Measurements from ENCODE around the gene SULT2B1. TPM values are rescaled to one million over a fixed set of nuclear protein-coding genes. Genes with fewer than 3 reads are reported as not detected.

Gene SULT2B1
- total and polyA plus RNA-seq, 4 donors = 0.14 to 0.24 TPM; not detected in 2

DNA sequence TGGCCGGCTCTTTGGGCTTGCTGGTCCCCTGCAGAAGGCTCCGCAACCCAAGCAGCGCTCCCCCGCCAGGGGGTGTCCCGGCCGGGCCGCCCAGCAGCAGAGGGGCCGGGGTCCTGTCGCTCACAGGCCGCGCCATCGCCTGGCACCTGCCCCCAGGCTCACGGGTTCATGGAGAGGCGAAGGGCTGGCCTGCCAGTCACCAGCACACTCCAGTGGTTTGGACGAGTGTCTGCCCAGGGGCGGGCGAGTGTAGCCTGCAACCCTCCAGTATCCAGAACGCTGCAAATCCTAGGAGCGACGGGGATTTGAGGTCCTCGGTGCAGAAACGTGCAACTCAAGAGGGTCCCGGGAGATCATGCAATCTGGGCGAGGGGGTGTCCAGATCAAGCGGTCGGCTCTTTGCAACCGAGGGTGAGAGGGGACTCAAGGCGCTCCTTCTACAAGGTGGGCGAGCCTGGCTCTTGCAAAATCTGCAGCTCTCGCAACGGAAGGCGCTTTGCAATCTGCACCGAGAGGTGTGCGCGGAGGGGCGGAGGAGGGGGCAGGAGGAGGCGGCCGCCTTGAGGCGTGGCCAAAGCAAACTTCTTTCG is 85.0 kb downstream of the SULT2B1 start, which contains the start of gene DBP:
TSS of gene DBP (minus strand) at position 521 of the 590 bp plus-strand sequence. CDS start at position 136, 385 bp downstream.
- Histone ChIP-seq H3K27ac (ENCODE audit: low read depth in 1 of 2, low read length in 2 of 2) (peak within 1 kb of the TSS; percentile 98 to 99), H3K9ac (ENCODE audit: low read depth in 1 of 2, low read length in 2 of 2) (peak within 1 kb of the TSS; percentile 72 to 94), H3K4me3 (ENCODE audit: low read depth in 1 of 3, low read length in 3 of 3) (peak within 1 kb of the TSS; percentile 59 to 86 (median 75)), H3K9me3 (ENCODE audit: control insufficient read depth in 4 of 4, low read length in 3 of 4) (no peaks in the 10 kb centered on the region), H3K4me1 (ENCODE audit: control insufficient read depth in 4 of 4, insufficient read depth in 4 of 4, low read length in 3 of 4) (peaks cover 12 to 54% (median 40%) of the 10 kb centered on the region in 4 donors), H3K36me3 (ENCODE audit: control insufficient read depth in 4 of 4, insufficient read depth in 3 of 4, low read depth in 1 of 4, low read length in 3 of 4) (no peaks in the 10 kb centered on the region), H3K27me3 (ENCODE audit: control insufficient read depth in 4 of 4, insufficient read depth in 4 of 4, low read length in 3 of 4) (no peaks in the 10 kb centered on the region)
- TF ChIP-seq SP1 (IDR thresholded peaks at IDR 0.05) (no peak), HNF4A (conservative IDR thresholded peaks at IDR 0.05) (no peak), TAF1 (conservative IDR thresholded peaks at IDR 0.05) (no peak)
- TF ChIP-seq, protein P1, sequence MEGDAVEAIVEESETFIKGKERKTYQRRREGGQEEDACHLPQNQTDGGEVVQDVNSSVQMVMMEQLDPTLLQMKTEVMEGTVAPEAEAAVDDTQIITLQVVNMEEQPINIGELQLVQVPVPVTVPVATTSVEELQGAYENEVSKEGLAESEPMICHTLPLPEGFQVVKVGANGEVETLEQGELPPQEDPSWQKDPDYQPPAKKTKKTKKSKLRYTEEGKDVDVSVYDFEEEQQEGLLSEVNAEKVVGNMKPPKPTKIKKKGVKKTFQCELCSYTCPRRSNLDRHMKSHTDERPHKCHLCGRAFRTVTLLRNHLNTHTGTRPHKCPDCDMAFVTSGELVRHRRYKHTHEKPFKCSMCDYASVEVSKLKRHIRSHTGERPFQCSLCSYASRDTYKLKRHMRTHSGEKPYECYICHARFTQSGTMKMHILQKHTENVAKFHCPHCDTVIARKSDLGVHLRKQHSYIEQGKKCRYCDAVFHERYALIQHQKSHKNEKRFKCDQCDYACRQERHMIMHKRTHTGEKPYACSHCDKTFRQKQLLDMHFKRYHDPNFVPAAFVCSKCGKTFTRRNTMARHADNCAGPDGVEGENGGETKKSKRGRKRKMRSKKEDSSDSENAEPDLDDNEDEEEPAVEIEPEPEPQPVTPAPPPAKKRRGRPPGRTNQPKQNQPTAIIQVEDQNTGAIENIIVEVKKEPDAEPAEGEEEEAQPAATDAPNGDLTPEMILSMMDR (IDR thresholded peaks at IDR 0.05; ENCODE audit: low read depth, low read length, missing input control) = no peak
- WGBS = under 1% methylated on average over 40 of the region's 40 CpGs
- no peak for DNase-seq (ENCODE audit: low spot score)

DNA sequence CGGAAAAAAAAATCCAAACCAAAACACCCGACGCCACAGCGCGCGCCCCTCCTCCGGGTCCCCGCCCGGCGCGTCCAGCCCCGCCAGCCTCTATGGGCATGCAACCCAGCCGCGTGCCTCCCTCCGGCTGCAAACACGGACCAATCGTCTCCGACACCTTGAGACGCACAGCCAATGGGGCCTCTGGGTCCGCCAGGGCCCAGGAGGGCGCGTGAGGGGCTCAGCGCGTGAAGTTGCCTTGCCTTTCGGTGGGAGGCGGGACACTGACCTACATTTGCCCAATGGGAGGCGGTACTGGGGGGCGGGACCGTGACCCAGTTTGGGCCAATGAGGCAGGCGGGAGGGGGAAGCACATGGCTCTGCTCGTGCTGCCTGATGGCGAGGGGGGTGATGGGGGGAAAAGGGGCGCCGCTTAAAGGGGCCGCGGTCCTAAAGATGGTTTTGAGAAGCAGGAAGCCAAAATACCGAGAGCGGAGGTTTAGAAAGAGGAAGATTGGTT is 85.5 kb downstream of the SULT2B1 start:
- Histone ChIP-seq H3K36me3 (ENCODE audit: control insufficient read depth in 4 of 4, insufficient read depth in 3 of 4, low read depth in 1 of 4, low read length in 3 of 4) (no peaks in the 10 kb centered on the region), H3K9me3 (ENCODE audit: control insufficient read depth in 4 of 4, low read length in 3 of 4) (no peaks in the 10 kb centered on the region), H3K9ac (ENCODE audit: low read depth in 1 of 2, low read length in 2 of 2) (peak overlapping the region; percentile 72 to 94), H3K27me3 (ENCODE audit: control insufficient read depth in 4 of 4, insufficient read depth in 4 of 4, low read length in 3 of 4) (no peaks in the 10 kb centered on the region), H3K4me1 (ENCODE audit: control insufficient read depth in 4 of 4, insufficient read depth in 4 of 4, low read length in 3 of 4) (peaks cover 12 to 54% (median 40%) of the 10 kb centered on the region in 4 donors), H3K4me3 (ENCODE audit: low read depth in 1 of 3, low read length in 3 of 3) (peak overlapping the region; percentile 56 to 86 (median 59)), H3K27ac (ENCODE audit: low read depth in 1 of 2, low read length in 2 of 2) (peak overlapping the region; percentile 98 to 99)
- WGBS = under 1% methylated on average over 38 of the region's 38 CpGs
- DNase-seq (ENCODE audit: low spot score) = peak; percentile 92
- TF ChIP-seq EGR1 (IDR thresholded peaks at IDR 0.05; ENCODE audit: low read depth in 2 of 2) (no peak), JUND (IDR thresholded peaks at IDR 0.05) (peak in 1 of 2 donors; percentile 22), SP1 (IDR thresholded peaks at IDR 0.05) (peak; percentile 87), NR2F2 (IDR thresholded peaks at IDR 0.05) (peak; percentile 50), YY1 (IDR thresholded peaks at IDR 0.05) (peak; percentile 30), GABPA (IDR thresholded peaks at IDR 0.05 in 1 of 2, conservative IDR thresholded peaks at IDR 0.05 in 1 of 2) (peak in 1 of 2 donors; percentile 14), RXRA (IDR thresholded peaks at IDR 0.05) (peak; percentile 32 to 48)
- TF ChIP-seq, protein P2, sequence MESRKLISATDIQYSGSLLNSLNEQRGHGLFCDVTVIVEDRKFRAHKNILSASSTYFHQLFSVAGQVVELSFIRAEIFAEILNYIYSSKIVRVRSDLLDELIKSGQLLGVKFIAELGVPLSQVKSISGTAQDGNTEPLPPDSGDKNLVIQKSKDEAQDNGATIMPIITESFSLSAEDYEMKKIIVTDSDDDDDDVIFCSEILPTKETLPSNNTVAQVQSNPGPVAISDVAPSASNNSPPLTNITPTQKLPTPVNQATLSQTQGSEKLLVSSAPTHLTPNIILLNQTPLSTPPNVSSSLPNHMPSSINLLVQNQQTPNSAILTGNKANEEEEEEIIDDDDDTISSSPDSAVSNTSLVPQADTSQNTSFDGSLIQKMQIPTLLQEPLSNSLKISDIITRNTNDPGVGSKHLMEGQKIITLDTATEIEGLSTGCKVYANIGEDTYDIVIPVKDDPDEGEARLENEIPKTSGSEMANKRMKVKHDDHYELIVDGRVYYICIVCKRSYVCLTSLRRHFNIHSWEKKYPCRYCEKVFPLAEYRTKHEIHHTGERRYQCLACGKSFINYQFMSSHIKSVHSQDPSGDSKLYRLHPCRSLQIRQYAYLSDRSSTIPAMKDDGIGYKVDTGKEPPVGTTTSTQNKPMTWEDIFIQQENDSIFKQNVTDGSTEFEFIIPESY (IDR thresholded peaks at IDR 0.05) = no peak
- TF ChIP-seq, protein P3, sequence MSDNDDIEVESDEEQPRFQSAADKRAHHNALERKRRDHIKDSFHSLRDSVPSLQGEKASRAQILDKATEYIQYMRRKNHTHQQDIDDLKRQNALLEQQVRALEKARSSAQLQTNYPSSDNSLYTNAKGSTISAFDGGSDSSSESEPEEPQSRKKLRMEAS (IDR thresholded peaks at IDR 0.05) = peak; percentile 95

Measured in liver (tissue), 9 donors.